GM21723 (cell line): Measurements from ENCODE around the gene MYOM1.

Experiments used
- ATAC-seq: cut with Tn5 transposase; IDR thresholded peaks from one replicate; pipeline ENCODE4 v1.9.1; 2021; ENCODE audit warnings: mild to moderate bottlenecking, moderate library complexity; ENCODE audit not compliant: unreplicated experiment

The MYOM1 gene

GRCh38 chr18:3154214-3154613, 65.6 kb downstream of the MYOM1 start:
- no peak for ATAC-seq

GRCh38 chr18:3153107-3153704, 66.6 kb downstream of the MYOM1 start:
- ATAC-seq: no peak

GRCh38 chr18:3152294-3152693, 67.5 kb downstream of the MYOM1 start:
- no peak for ATAC-seq

- no peak for ATAC-seq
Observed at GRCh38 chr18:3151399-3152264, 68.1 kb downstream of the MYOM1 start.

- no peak for ATAC-seq
Observed at GRCh38 chr18:3150688-3151087, 69.1 kb downstream of the MYOM1 start.

- no peak for ATAC-seq
Observed at GRCh38 chr18:3150274-3150673, 69.5 kb downstream of the MYOM1 start.

- ATAC-seq: no peak
Observed at GRCh38 chr18:3148930-3149535, 70.7 kb downstream of the MYOM1 start.

GRCh38 chr18:3147935-3148554, 71.7 kb downstream of the MYOM1 start:
- no peak for ATAC-seq

GRCh38 chr18:3140986-3141639, 78.7 kb downstream of the MYOM1 start:
- ATAC-seq: no peak

- no peak for ATAC-seq
Observed at GRCh38 chr18:3140342-3140741, 79.4 kb downstream of the MYOM1 start.

GRCh38 chr18:3139406-3139805, 80.4 kb downstream of the MYOM1 start:
- no peak for ATAC-seq

- ATAC-seq: no peak
Observed at GRCh38 chr18:3138274-3138975, 81.3 kb downstream of the MYOM1 start.

- ATAC-seq: no peak
Observed at GRCh38 chr18:3135536-3135935, 84.2 kb downstream of the MYOM1 start.

- ATAC-seq: no peak
Observed at GRCh38 chr18:3132700-3133099, 87.1 kb downstream of the MYOM1 start.

- no peak for ATAC-seq
Observed at GRCh38 chr18:3130344-3130743, 89.4 kb downstream of the MYOM1 start.

GRCh38 chr18:3129053-3129864, 90.5 kb downstream of the MYOM1 start:
- ATAC-seq: peak; percentile 98

- no peak for ATAC-seq
Observed at GRCh38 chr18:3126457-3127097, 93.2 kb downstream of the MYOM1 start.

GRCh38 chr18:3124822-3125221, 94.9 kb downstream of the MYOM1 start:
- ATAC-seq: no peak

GRCh38 chr18:3122851-3123250, 96.9 kb downstream of the MYOM1 start:
- no peak for ATAC-seq
